Stimulated activated CD8-positive, alpha-beta memory T cell treated with anti-CD3 and anti-CD28 coated beads, Interleukin-7, amount 100 ng/mL, for 1 hour (primary cell): Measurements from ENCODE around the gene PBX2.
"Not testable (repeated sequence)": the region's sequence is repeated elsewhere in the genome, so short reads cannot be mapped to it uniquely, and the experiment has no call there.

Experiments used
- DNase-seq, 2 donors: peaks; one replicate each; pipeline ENCODE4 v3.0.0-alpha.2; 2020; ENCODE audit warnings: low read depth in 2 of 2

Gene PBX2

DNA sequence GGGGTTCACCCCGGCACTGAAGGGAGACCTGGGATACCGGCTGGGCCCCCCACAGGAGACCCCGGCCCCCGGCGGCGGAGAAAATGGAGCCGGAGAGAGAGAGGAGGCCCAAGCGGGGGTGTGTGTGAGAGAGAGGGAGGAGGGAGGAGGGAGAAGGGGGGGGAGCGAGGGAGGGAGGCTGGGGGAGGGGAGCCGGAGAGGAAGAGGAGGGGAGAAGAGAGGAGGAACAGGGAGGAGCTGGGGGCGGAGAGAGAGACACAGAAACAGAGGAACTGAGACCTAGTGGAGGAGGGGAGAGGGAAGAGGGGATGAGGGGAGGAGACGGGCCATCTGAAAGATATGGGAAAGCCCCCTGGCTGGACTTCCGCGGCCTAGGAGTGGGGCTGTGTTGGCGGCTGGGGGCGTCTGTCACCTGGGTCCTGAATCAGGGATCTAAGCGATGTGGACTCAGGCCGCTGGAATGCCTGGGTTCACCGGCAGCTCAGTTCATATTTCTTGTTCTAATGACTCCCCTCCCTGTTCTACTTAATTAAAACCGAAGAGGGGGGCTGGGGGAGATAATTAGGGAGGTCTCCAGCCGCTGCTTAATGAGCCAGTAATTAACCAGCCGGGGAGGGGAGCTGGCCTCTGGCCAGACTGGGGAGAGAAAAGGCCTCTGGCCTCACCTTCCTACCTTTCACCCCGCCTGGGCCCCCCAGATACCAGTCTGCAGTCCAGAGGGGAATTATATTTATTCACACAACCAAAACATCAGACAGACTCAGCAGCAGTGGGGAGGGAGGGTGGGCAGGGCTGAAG, at the start of gene PBX2:
Gene PBX2, minus strand, starts transcription at position 149 of the 798 bp plus-strand sequence. CDS start 287 bp downstream, outside the sequence.
- peak; percentile 55 to 74 for DNase-seq

GRCh38 chr6:32239462-32239861, 49.5 kb upstream of the PBX2 start:
- DNase-seq: no peak

- no peak for DNase-seq
Observed at GRCh38 chr6:32234934-32235333, 44.9 kb upstream of the PBX2 start.

GRCh38 chr6:32226434-32226833, 36.4 kb upstream of the PBX2 start:
- DNase-seq: no peak

- DNase-seq: no peak
Observed at GRCh38 chr6:32224696-32225095, 34.7 kb upstream of the PBX2 start.

GRCh38 chr6:32223258-32224235, 33.5 kb upstream of the PBX2 start, which contains the start of gene NOTCH4:
TSS of gene NOTCH4 (minus strand) at chr6:32224067. CDS start at chr6:32223928, 139 bp downstream.
- DNase-seq: no peak

- DNase-seq: no peak
Observed at GRCh38 chr6:32222333-32223230, 32.6 kb upstream of the PBX2 start.

DNA sequence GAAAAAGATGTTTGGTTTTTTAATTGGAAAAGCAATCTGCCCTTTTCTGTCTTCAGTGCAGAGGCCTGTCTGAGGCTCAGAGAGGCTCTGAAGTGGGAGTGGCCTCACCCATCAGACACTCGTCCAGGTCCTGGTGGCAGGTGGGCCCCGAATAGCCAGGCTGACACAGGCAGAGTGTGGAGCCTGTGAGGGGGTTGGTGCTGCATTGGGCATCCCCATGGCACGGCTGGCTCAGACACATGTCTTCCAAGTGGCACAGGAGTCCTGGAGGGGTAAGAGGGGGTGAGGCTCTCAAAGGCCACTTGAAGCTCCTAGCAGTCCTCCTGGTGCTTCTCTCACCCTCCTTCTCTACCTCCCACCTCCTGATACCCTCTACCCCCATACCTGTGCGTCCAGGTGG, 30.0 kb upstream of the PBX2 start:
- no peak for DNase-seq

GRCh38 chr6:32218167-32218566, 28.2 kb upstream of the PBX2 start:
- DNase-seq: no peak

DNA sequence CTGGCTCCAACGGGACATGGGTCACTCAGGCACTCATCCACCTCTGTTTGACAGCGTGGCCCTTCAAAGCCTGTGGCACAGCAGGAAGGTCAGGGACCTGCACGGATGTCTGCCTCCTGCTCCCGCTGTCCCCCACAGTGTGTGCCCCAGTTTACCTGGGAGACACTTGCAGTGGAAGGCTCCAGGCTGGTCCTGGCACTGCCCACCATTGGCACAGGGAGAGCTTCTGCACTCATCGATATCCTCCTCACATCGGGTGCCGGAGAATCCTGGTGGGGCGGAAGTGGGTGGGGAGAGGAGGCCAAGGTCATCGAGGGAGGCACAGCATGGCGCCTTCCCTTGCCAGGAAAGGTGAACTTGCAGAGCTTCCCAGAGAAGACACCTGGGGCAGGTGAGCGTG, 27.0 kb upstream of the PBX2 start:
- DNase-seq: no peak

DNA sequence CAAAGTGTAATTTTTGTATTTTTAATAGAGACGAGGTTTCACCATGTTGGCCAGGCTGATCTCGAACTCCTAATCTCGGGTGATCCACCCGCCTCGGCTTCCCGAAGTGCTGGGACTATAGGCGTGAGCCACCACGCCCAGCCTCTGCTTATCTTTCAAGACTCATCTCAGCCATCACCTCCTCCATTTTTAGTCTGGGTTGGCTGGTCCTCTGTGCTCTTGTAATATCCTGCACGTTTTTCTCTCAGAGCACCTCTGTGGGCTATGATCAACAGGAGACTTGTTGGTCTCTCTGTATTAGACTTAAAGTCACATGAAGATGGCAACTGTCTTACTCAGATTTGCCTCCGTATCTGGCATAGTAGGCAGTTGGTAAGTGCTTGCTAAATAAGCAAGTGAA, 26.3 kb upstream of the PBX2 start:
- no peak for DNase-seq

DNA sequence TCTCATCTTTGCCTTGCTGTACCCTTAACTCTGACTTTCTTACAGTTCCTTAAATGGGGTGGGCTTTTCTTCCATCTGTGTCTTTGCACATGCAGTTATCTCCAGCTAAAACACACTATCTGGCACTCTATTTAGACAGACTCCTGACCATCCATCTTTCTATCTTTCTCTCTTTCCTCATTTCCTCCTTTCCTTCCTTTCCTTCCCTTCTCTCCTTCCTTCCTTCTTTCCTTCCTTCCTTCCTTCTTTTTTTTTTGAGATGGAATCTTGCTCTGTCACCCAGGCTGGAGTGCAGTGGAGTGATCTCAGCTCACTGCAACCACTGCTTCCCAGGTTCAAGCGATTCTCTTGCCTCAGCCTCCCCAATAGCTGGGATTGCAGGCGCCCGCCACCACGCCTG, 25.6 kb upstream of the PBX2 start:
- DNase-seq: no peak

DNA sequence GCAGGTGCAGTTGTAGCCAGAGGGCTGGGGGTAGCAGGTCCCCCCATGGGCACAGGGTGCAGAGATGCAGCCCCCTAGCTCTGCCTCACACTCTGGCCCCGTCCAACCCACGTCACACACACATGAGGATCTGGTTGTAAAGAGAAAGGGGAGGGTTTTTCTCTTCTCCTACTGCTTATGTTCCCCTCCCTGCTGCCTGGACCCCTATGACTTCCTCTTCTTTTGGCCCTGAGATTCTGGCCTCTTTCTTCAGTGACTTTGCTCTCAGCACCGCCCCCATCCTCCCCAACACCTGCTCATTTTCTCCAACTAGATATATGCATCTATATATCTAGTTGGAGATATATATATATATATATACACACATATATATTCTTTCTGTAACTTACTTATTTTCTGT, 24.1 kb upstream of the PBX2 start:
- DNase-seq: no peak

DNA sequence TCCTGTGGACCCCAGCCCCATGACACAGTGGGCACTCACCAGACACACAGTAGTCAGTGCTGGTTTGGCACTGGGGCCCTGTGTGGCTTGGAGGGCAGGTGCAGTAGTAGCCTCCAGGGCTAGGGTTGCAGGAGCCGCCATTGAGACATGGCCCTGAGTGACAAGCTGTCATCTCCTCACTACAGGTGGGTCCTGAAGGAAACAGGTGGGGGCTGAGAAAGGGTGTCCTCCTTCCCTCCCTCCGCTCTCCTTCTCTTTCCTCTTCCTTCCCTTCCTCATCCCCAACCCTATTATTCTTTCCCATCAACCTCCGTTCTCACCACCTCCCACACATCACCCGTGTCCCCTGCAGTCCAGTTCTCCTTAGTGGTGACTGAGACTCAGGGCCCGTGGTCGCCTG, 23.6 kb upstream of the PBX2 start:
- no peak for DNase-seq

DNA sequence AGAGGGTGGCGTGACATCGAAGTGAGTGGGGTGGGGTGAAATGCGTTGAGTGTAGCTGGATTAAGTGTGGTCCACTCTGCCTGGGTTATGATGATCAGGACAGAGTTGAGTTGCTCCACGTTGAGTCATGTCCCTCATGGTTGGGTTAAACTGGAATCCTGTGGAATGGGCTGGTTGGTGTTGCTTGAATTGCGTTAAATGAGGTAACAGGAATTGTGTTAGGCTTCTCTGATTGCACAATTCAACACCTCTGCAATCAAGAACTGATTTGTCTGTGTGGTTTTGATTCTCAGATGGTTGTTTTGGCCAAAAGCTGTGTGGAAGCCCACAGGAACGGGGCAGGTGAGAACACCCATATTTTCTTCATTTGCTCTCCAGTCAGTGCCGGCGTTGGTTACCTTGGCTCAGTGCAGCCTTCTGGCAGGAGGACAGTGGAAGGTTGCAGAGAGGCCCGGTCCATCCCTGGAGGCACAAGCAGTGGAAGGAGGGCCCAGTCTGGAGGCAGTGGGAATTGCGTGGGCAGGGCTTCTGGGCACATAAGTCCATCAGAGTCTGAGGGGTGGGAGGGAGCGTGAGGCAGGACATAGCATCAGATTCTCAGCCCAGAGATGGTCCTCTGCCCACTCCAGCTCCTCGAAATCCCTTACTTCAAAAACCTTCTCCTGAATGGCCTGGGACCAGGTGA, 22.2 kb upstream of the PBX2 start:
- no peak for DNase-seq

GRCh38 chr6:32211432-32211831, 21.4 kb upstream of the PBX2 start:
- DNase-seq: not testable (repeated sequence)

DNA sequence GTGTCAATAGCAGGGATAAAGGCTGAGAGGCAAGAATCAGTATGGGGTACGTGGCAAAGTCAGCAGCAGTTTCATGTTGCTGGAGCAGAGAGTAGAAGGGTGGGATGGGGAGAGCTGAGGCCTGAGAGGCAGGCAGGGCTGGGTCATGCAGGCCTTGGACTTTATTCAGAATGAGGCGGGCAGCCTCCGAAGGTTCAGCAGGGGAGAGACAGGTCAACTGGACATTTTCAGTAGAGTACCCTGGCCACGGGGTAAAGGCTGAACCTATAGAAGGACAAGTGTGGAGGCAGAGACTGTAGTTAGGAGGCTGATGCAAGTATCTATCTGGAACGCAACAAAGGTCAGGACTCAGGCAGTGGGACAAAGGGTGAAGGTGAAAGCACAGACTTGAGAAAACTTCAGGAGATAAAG, 20.2 kb upstream of the PBX2 start:
- DNase-seq: no peak

GRCh38 chr6:32208996-32209395, 19.0 kb upstream of the PBX2 start:
- DNase-seq: no peak

GRCh38 chr6:32204268-32204715, 14.3 kb upstream of the PBX2 start:
- no peak for DNase-seq

DNA sequence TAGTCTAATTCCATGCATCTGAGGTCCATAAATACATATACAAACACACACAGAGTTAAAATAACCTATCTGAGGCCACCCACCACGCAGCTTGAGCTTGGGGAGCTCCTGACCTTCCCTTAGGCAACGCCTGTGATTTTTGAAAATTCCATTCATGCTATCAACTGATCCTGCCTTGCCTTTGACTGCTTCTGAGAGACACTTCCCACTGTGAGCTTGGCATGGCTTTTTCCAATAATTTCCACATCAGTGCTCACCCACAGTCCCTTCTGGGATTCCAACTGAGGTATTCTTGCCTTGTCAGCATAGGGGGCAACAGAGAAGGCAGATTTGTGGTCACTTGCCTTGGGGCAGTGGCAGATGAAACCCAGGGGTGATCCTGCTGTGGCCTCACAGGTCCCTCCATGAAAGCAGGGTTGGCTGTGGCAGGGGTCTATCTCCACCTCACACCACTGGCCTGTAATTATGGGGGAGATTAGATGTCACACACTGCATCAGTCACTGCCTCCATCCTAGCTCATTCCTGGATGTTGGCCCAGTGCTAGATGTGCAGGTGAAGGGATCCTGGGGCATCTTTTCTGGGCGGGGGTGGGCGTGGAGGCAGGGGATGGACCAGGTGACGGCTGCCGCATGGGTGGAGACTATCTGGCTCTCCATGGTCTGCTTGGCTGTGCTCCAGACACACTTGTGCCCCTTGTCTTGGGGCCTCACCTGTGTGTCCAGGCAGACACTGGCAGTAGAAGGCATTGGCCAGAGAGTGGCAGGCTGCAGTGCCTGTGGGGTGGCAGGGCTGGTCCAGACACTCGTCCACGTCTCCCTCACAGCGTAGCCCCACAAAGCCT, 13.6 kb upstream of the PBX2 start:
- no peak for DNase-seq
